Stimulated activated CD8-positive, alpha-beta memory T cell treated with anti-CD3 and anti-CD28 coated beads, Interleukin-7, amount 100 ng/mL, for 48 hours (primary cell): ENCODE data around the gene RNF10.
A peak's percentile ranks its signal among the peaks of the same experiment; 100 is the strongest.
"Not testable (repeated sequence)": the region's sequence is repeated elsewhere in the genome, so short reads cannot be mapped to it uniquely, and the experiment has no call there.

Source experiments
- DNase-seq, 2 donors: peaks; one replicate each; pipeline ENCODE4 v3.0.0-alpha.2; 2020; ENCODE audit warnings: low read depth in 1 of 2; ENCODE audit errors: extremely low read depth in 1 of 2

Gene RNF10

GRCh38 chr12:120574106-120574505 lies 40.0 kb downstream of the RNF10 start:
- DNase-seq: no peak

DNA sequence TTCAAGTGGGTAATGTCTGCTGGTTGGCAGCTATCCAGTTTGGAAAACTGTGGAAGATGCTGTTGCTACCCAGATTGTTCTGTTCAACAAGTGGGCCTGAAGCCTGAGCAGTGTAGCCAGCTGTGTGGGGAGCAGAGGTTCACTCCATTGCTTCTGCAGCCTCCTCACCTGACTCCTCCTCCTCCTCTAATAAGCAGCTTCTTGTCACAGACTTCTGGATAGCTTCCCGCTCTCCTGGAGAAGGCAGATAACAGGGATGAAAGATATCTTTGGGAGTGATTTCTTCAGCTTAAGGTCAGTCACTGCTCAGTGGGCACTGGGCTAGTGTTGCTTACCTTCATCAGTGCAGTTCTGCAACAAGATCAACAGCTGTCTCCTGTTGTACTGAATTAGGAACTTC lies 45.0 kb downstream of the RNF10 start:
- DNase-seq: no peak

- DNase-seq: peak; percentile 91 to 95
These were observed 46.9 kb downstream of the RNF10 start, which contains the start of gene POP5 for GRCh38 chr12:120580787-120581723. TSS of gene POP5 (minus strand) at chr12:120581402. CDS start at chr12:120581362, 40 bp downstream.

DNA sequence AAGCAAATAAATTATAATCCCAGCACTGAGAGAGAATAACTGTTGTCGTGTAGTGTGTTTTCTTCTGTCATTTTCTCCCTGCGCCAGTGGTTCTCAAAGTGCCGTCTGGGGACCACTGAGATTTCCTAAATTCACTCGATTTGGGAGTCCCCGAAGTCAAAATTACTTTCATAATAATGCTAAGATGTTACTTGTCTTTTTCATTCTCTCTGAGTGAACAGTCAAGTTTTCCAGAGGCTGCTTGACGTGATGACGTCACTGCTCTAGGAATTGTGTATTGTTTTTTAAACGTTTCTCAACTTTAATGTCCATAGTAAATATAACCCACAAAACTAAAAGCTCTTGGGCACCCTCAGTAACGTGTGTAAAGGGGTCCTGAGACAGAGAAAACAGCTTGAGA lies 47.8 kb downstream of the RNF10 start:
- no peak for DNase-seq

GRCh38 chr12:120583478-120584030 lies 49.4 kb downstream of the RNF10 start:
- DNase-seq: peak; percentile 42 to 69

DNA sequence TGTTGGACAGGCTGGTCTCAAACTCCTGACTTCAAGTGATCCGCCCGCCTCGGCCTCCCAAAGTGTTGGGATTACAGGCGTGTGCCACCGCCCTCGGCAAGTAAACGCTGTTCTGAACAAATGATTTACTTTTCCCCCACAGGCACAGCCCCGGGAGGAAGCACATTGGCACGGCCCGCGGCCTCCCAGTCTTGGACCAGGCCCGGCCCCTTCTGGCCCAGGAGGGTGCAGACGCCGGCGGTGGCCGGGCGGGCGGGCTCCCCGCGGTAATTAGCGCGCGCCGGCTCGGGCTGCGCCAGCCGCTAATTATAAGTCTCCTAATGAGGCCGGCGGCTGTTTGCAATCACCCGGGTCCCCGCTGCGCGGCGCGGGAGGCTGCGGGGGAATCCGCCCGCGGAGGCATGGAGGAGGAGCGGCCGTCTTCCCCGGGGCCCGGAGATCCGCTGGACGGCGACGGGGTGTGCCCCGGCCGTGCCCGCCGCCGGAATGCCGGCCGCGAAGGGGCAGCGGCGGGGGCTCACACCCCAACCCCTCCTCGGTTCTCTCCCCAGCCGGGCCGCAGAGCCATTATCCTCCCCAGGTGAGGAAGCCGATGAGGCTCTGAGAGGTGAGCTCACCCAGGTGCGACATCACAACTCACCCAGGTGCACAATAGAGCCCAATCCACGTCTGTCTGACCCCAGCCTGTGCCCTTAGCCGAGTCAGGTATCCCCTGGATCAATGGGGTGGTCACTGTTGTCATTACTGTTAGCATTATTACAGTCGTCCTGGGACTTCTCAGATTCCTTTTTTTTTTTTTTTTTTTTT lies 50.4 kb downstream of the RNF10 start:
- DNase-seq: peak in 1 of 2 donors; percentile 18

- no peak for DNase-seq
These were observed 52.0 kb downstream of the RNF10 start for GRCh38 chr12:120586206-120586605.

DNA sequence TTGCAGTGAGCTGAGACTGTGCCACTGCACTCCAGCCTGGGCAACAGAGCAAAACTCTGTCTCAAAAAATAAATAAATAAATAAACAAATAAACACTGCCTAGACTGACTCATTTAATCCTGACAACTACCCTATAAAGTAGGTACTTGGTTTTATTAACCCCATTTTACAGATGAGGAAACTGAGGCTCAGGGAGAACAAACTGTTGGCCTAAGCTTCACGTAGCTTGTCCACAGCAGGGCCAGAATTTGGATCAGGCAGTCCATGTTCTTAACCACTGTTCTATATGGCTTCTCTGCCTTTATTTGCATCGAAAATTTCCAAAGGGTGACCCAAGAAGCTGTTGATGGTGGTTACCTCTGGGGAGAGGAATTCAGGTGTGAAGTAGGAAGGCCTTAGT lies 52.7 kb downstream of the RNF10 start:
- DNase-seq: no peak

DNA sequence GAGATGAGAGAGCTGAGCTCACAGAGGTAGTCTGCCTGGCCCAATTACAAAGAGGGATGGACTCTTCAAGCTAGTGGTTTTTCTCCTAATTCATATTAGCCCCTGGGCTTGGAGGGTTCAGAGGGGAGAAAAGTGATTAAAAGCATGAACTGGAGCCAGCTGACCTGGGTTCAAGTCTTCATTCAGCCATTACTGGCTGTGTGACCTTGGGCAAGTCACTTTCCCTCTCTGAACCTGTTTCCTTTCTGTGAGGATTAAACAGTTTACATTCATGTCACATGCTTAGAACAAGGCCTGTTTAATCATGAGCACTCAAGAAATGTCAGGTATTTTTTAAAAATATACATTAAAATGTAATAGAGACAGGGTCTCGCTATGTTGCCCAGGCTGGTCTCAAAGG lies 54.2 kb downstream of the RNF10 start:
- DNase-seq: no peak

DNA sequence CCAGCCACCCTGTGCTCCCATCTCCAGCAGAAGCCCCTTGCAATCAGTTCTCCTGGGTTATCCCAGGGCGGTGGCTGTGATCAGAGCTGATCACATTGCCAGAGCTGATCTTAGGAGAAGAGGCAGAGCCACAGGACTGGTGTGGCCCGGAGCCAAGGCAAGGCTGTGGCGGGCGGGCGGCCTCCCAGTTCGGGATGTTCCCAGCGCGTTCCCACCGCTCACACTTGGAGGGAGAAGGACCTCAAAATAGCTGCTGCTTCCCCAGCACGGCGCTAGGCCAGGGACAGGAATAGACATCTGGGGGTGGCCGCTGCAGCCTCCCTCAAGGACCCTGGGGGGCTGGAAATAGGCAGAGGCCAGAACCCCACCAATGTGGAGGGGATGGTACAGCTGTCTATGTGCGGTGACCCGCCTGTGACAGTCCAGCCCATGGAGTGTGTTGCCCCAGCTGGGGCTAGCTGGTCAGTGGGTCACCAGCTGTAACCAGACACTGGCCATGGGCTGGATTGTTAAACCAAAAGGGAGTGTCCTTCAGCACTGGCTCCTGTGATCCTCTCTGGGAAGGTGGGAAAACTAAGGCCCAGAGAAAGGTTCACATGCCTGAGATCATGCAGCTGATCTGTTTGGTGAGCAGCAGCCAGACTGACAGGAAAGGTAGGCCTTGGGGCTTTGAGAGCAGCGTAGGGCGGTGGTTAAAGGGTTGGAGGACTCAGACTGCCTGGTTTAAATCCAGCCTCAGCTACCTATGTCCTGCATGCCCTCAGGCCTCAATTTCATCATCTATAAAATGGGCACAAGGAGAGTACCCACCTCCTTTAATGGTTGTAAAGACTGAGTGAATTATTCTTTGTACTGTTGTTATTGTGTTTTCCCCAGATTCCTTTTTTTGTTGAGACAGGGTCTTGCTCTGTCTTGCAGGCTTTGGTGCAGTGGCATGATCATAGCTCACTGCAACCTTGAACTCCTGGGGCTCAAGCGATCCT lies 55.1 kb downstream of the RNF10 start:
- no peak for DNase-seq

DNA sequence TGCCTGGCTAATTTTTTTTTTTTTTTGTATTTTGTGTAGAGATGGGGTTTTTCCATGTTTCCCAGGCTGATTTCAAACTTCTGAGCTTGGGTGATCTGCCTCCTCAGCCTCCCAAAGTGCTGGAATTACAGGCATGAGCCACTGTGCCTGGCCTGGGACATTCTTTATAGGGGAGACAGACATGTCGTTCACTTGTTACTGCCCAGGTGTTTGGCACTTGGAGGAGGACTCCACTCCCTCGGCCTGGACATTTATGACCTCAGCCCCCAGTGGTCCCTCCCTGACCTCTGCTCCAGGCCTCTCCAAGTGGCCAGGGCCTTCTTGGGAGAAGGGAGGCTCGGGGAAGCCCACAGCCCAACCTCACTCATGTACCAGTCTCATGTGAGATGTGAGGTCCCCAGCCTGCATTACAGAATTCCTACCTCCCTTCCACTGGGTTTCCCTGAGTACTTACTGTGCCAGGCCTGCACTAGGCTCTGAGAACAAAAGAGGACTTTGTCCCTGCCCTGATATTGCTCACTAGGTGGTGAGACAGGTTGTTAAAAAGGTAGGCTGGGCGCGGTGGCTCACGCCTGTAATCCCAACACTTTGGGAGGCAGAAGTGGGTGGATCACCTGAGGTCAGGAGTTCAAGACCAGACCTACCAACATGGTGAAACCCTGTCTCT lies 56.7 kb downstream of the RNF10 start:
- no peak for DNase-seq

DNA sequence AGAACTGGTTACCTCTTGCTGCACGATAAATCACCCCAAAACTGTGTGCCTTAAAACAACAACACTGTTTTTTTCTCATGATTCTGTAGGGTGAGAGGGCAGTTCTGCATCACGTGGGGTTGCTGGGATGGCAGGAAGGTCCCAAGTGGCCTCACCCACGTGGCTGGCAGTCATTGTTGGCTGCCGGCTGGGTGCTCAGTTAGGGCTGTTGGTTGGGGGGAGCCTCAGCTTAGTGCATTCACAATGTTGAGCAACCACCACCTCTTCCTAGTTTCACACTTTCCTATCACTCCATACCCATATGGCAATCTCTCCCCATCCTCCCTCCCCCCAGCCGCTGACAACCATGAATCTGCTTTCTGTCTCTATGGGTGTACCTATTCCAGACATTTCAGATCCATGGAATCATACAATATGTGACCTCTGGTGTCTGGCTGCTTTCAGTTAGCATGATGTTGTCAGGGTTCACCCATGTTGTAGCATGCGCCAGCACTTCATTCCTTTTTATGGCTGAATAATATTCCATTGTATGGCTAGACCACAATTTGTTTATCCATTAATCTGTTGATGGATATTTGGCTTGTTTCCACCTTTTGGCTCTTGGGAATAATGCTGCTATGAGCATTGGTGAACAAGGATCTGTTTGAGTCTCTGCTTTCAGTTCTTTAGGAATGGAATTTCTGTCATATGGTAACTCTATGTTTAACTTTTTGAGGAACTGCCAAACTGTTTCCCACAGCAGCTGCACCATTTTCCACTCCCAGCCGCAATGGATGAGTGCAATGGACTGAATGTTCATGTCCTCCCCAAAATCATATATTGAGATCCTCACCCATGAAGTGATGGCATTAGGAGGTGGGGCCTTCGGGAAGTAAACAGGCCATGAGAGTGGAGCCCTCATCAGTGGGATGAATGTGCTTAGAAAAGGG lies 58.2 kb downstream of the RNF10 start:
- DNase-seq: no peak

DNA sequence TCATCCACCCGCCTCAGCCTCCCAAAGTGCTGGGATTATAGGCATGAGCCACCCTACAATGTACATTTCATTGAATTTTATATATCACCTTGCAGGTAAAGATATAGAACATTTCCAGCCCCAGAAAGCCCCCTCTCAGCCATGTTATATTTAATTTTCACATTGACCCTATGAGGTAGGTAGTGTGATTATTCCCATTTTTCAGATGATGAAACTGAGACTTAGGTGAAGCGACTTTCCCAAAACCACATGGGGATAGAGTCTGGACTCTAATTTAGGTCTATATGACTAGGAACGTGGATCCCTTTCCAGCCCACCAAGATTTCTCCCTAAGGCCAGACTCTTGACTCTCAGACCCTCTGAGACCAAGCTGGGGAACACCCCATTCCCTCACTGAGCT lies 62.7 kb downstream of the RNF10 start:
- DNase-seq: no peak

- no peak for DNase-seq
These were observed 63.7 kb downstream of the RNF10 start for GRCh38 chr12:120597861-120598260.

DNA sequence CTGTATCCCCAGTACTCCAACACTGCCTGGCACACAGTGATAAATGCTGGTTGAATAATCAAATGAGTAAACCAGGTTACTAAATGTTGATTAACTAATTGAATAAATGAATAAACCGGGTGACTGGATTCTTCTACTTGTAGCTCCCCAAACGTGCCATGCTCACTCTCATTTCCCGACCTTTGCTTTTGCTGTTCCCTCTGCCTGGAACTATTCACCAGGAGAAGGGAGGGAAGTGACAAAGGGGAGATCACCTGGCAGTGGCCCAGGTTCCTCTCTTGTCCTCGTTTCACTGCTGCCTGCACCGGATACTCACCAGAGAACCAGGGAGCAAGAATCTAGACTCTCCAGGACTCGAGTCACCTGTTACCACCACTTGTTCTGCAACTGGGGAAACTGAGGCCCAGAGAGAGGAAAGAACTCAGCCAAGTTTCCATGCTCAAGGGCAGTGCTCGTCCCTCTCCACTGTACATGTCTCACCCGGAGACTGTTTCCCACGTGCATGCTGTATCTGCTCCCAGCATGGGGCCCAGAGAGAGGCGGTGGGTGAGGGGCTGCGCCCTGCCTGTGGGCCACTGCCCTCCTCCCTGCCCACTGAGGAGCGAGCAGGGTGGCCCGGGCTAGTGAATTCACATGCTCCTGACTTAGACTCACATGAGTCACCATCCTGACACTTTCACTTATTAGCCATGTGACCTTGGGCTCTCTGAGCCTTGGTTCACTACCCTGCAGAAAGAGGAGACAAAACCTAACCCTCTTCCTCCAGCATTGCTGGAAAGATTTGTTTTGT lies 64.7 kb downstream of the RNF10 start:
- no peak for DNase-seq

DNA sequence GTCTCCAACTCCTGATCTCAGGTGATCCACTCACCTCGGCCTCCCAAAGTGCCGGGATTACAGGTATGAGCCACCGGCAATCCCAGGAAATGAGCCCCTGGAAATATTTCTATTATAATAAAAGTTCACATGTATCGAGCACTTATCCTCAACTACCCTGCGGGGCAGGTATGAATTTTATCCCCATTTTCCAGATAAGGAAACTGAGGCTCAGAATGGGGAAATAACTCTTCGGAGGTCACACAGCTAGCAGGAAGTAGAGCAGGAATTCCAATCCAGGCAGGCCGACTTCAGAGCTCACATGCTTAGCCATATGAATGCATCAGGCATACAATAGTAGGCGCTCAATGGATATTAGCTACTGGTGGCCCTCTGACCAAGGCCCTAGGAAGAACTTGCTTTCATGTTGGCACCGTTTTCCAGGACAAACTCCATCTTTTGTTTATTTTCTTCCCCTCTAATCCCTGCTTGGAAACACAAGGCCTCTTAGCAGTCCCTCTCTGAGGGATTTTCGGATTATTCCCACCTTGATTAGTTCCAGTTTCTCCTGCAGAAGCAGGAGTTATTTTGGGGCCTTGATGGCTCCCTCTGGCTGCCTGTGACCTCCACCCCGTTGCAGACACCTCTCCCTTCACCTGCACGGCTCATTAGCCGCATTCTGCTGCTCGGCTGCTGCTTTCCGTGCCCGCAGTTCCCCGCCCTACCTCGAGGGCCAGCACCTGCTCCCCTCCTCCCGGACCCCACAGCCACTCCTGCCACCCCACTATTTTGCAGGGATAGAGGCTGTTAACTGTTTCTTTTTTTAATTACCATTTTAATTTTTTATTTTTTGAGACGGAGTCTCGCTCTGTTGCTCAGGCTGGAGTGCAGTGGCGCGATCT lies 65.8 kb downstream of the RNF10 start:
- DNase-seq: no peak

DNA sequence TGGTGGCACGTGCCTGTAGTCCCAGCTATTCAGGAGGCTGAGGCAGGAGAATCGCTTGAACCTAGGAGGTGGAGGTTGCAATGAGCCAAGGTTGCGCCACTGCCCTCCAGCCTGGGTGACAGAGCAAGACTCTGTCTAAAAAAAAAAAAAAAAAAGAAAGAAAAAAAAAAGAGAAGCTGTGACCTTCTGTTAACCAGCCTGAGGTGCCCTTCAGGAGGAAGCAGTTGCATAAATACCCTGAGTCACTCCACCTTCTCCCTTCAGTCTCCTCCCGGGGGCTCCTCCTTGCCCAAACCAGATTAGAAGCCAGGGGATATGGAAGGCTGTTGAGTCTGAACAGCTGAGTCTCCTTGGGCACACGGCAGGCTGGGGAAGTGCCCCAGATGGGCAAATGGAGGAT lies 68.3 kb downstream of the RNF10 start:
- DNase-seq: not testable (repeated sequence)
